Midbrain (tissue), 1 donor: ENCODE data around the gene PSMG4.

Experiments
- DNase-seq: peaks from one replicate; lab custom pipeline; 2025; lab: John Stamatoyannopoulos, UW

The PSMG4 gene

GRCh38 chr6:3251462-3252314 lies 7.1 kb upstream of the PSMG4 start:
- peak; percentile 81 for DNase-seq

GRCh38 chr6:3252369-3252768 lies 6.4 kb upstream of the PSMG4 start:
- DNase-seq: no peak

- no peak for DNase-seq
Observed at GRCh38 chr6:3252861-3253596, 5.7 kb upstream of the PSMG4 start.

GRCh38 chr6:3253597-3253961 lies 5.2 kb upstream of the PSMG4 start:
- no peak for DNase-seq

- no peak for DNase-seq
Observed at GRCh38 chr6:3258201-3258600, 546 bp upstream of the PSMG4 start.

GRCh38 chr6:3259491-3259958 lies 778 bp downstream of the PSMG4 start:
- DNase-seq: peak; percentile 51

GRCh38 chr6:3260296-3260695 lies 1.5 kb downstream of the PSMG4 start:
- DNase-seq: no peak

- no peak for DNase-seq
Observed at GRCh38 chr6:3260772-3261517, 2.2 kb downstream of the PSMG4 start.

GRCh38 chr6:3261518-3261820 lies 2.7 kb downstream of the PSMG4 start:
- DNase-seq: no peak

- DNase-seq: no peak
Observed at GRCh38 chr6:3261921-3262320, 3.2 kb downstream of the PSMG4 start.

GRCh38 chr6:3263096-3263495 lies 4.3 kb downstream of the PSMG4 start:
- DNase-seq: no peak

- no peak for DNase-seq
Observed at GRCh38 chr6:3264356-3264755, 5.6 kb downstream of the PSMG4 start.

GRCh38 chr6:3265671-3266070 lies 6.9 kb downstream of the PSMG4 start:
- no peak for DNase-seq

GRCh38 chr6:3266170-3266569 lies 7.4 kb downstream of the PSMG4 start:
- DNase-seq: no peak

GRCh38 chr6:3267162-3267561 lies 8.4 kb downstream of the PSMG4 start:
- DNase-seq: no peak

GRCh38 chr6:3268680-3269079 lies 9.9 kb downstream of the PSMG4 start:
- no peak for DNase-seq

- no peak for DNase-seq
Observed at GRCh38 chr6:3269281-3269975, 10.7 kb downstream of the PSMG4 start.

GRCh38 chr6:3270258-3270657 lies 11.5 kb downstream of the PSMG4 start:
- DNase-seq: no peak

- no peak for DNase-seq
Observed at GRCh38 chr6:3271756-3272155, 13.0 kb downstream of the PSMG4 start.

- DNase-seq: no peak
Observed at GRCh38 chr6:3272911-3273547, 14.3 kb downstream of the PSMG4 start.

GRCh38 chr6:3273707-3274521 lies 15.2 kb downstream of the PSMG4 start:
- no peak for DNase-seq
